SW480 (cell line): ENCODE measurements around the gene LENG1.

Experiments
- DNase-seq: peaks from one replicate; pipeline ENCODE4 v3.0.0-alpha.2; 2016; ENCODE audit warnings: low spot score

LENG1 gene

DNA sequence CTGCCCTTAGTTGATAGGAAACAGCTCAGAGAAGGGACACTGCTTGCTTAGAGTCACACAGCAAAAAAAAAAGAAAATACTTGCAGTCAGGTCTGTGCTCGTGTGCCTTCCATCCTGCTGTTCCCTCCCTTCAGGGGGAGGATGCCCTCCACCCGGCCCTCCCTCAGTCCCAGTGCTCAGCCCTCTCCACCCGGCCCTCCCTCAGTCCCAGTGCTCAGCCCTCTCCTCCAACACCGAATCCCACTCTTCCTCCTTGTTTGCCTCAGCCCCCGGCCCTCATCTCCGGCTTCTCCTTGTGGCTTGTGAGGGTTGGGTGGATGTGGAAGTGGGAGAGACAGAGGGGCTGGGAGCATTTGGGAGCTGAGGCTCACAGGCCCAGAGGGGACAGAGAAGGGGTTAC lies 49.9 kb downstream of the LENG1 start:
- DNase-seq, result no peak

DNA sequence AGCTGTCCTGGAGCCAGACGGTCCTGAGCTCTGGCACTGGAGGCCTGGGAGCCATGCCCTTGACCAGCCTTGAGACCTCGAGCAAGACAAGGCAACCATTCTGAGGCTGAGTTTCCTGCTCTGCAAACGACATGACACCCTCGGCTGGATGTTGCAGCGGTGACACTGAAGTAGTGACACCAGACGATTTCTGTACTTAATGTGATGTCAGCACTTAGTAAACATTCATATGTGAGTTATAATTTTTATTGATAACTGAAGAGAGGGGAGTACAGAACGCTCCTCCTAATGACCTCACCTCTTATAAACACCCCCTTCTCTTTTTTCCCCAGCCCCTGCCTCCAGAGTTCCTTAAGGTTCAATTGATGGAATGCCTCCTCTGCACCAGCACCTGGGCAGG lies 51.0 kb downstream of the LENG1 start:
- no peak for DNase-seq

DNA sequence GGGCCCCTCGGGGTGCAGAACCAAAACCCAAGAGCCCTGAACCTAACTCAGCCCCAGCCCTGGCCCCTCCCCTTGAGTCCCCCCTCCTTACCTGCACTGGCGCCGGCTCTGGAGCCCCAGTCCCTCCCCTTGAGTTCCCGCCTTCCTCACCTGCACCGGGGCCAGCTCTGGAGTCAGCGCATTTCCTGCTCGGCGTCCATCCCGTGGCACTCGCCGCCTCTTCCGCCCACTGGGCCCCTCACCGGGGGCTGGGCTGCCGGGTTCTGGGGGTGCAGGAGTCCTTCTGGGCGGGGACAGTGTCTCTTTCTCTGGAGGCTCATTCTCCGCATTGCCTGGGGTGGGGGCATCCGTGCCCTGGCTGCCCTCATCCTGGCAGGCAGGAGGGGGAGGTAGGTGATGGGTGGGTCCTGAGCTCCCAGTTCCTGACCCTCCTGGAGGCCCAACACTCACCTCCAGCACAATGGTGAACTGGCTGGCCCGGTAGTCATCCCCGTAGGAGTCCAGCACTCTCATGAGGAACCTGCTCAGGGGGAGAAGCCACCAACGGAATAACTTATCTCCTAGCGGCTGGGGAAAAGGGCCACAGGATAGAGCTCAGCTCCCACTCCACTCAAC lies 51.5 kb downstream of the LENG1 start:
- DNase-seq, result no peak

DNA sequence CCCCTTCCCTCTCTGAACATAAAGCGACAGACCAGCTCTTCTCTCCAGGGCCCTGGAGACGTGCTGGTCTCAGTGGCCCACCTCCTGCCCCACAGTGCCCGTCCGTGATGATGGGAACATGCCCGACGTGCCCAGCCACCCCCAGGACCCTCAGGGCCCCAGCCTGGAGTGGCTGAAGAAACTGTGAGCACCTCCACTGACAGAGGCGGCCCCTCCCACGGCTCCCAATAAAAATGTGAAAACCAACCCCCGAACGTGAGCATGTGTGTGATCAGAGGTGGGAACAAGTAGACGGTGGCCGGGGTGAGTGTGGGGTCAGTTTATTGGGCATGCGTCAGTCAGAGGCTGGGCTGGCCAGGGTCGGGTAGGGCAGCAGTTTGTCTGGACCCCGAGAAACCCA lies 52.8 kb downstream of the LENG1 start:
- DNase-seq, result no peak

DNA sequence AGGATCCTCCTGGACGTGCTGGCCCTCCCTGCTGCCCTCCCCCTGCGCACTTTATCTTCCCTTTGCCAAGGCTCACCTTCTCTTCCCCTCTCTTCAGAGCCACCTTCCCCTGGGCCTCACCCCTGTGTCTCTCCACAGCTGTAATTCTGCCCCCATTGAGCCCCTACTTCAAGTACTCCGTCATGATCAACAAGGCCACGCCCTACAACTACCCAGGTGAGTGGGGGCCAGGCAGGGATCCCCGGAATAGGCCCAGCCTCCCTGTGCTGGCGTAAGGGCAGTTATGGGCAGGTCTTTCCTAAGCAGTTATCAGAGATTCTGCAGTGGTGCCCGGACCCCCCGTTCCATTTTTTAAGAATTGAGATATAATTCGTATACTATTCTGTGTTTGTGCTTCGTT lies 53.7 kb downstream of the LENG1 start:
- no peak for DNase-seq
